Measurements from ENCODE around the gene WNT8A.

Gene WNT8A

DNA sequence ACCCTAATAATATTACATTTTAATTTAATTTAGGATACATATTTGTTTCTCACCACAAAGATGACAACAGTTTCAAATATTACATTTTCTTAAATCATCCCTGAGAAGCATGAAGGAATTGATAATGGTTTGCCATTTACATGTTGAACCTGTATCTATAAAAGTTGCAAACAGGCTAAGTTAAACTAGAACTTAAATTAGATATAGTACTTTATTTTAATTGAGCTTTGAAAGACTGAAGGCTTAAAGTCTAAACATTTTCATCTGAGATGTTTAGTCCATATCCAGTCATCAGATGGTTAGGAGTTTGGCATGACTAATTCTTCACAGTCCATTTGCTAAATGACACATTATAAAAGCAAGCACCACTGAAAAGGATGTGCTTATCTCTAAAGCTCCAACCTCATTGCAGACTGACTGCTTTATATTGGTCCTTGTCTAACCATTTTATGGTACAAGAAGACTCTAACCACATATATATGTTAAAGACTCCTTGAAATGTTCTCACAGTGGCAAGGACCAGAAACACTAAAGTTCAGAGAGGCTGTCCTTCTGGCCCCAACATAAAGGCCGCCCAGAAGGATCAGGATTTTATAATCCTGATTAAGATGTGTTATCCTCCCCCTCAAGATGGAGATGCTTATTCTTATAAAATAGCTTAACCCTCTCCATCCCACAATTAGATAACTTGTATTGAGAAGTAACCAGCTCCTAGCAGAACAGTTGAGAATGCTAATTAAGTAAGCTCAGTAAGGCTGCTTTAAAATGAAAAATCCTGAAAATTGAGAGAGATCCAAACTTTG is 25.8 kb downstream of the WNT8A start:
- TF ChIP-seq, protein P1, sequence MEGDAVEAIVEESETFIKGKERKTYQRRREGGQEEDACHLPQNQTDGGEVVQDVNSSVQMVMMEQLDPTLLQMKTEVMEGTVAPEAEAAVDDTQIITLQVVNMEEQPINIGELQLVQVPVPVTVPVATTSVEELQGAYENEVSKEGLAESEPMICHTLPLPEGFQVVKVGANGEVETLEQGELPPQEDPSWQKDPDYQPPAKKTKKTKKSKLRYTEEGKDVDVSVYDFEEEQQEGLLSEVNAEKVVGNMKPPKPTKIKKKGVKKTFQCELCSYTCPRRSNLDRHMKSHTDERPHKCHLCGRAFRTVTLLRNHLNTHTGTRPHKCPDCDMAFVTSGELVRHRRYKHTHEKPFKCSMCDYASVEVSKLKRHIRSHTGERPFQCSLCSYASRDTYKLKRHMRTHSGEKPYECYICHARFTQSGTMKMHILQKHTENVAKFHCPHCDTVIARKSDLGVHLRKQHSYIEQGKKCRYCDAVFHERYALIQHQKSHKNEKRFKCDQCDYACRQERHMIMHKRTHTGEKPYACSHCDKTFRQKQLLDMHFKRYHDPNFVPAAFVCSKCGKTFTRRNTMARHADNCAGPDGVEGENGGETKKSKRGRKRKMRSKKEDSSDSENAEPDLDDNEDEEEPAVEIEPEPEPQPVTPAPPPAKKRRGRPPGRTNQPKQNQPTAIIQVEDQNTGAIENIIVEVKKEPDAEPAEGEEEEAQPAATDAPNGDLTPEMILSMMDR (conservative IDR thresholded peaks at IDR 0.05): no peak
- TF ChIP-seq ZFX (IDR thresholded peaks at IDR 0.05): no peak
- no peak overlapping the region for H3K27ac ChIP-seq

DNA sequence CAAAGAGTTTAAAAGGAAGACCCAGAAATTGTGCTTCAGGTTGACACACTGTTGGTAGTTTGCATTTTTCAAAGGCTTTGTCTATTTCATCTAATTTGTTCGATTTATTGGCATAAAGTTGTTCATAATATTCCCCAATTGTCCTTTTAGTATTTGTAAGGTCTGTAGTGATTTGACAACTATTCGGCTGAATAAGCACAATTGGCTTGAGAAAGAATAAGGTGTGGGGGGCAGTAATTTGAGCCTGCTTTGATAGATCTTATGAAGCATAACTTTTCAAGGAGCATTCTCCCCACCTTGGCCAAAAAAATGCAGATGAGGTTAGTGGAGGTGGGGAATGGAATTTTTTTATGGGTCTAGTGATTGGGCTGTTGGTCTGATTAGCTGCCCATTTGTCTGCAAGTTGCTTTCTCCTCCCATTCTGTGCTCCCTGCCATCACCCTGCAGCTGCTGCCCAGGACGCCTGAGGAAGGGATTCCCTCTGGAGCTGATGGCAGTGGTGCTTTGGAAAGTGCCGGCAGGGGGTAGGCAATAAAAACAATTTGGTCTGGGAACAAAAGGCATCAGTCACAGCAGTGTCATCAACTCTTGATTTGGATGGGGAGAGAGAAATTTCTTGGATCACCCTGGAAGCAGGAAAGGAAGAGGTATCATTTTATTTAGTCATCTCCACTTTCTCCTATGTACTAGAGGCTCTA is 26.6 kb downstream of the WNT8A start:
- TF ChIP-seq ZFX (IDR thresholded peaks at IDR 0.05): no peak
- TF ChIP-seq, protein P1 (conservative IDR thresholded peaks at IDR 0.05): no peak
- H3K27ac ChIP-seq: no peak overlapping the region

DNA sequence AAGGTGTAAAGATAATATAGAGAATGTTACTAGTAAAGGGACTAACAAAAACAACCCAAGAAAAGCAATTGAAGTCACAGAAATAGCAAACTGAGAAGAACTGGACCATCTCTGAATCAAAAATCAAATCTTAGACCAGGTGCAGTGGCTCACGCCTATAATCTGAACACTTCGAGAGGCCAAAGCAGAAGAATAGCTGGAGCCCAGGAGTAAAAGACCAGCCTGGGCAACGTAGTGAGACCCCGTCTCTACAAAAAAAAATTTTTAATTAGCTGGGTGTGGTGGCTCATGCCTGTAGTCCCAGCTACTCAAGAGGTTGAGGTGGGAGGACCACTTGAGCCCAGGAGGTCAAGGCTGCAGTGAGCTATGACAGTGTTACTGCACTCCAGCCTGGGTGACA is 27.3 kb downstream of the WNT8A start:
- H3K27ac ChIP-seq: no peak overlapping the region
- TF ChIP-seq, protein P1 (conservative IDR thresholded peaks at IDR 0.05): no peak
- no peak for TF ChIP-seq ZFX (IDR thresholded peaks at IDR 0.05)

DNA sequence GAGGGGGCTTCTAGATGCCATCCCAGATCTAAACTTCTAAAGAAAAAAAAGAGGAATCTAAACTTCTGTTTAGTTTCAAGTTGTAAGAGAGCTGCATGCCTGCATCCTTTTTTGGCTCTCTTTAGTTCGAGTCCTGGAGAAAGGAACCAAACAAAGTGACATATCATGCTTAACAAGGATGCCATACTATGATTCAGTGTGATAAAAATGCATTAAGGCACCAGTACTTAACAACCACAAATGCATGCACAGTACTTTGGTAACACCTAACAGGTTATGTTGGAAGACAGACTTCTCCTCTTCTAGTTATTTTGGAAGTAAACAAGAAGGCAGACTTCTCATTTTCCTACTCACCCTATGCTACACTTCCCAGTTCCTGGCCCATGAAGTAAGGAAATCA is 28.1 kb downstream of the WNT8A start:
- TF ChIP-seq, protein P1 (conservative IDR thresholded peaks at IDR 0.05): no peak
- TF ChIP-seq ZFX (IDR thresholded peaks at IDR 0.05): no peak
- no peak overlapping the region for H3K27ac ChIP-seq

DNA sequence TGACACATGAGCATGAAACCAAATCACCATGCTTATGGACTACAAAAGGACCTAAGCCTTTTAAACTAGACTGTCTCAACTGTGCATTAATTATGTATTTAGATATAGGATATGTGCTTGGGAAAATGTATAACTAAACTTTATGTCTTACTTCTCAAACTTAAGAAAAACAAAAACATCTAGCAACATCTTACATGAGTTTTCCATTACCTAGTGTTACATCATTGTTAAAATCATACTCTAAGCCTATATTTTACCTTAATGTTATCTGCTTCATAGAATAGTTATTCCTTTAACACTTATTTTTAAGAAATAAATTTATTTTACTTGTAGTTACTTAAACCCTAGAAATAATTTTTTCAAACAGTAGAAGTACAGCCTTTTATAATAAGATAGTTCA is 31.4 kb downstream of the WNT8A start:
- TF ChIP-seq, protein P1 (conservative IDR thresholded peaks at IDR 0.05): no peak
- TF ChIP-seq ZFX (IDR thresholded peaks at IDR 0.05): no peak
- H3K27ac ChIP-seq: no peak overlapping the region

DNA sequence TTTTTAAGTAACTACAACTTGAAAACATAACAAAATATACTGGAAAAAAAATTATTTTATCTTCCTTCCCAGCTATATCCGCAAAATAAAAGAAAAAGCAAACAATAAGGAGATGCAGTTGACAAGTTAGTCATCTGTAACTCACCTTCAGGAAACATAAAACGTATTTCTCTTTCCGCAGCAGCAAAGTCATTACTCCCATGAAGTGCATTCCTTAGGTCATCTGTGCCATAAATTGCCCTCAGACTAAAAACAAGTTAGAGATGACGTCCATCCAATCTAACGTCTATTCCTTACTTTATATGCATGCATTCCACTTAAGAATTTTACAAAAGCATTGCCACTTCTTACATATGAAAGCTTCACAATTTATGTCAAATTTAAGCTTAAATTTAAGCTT is 44.5 kb downstream of the WNT8A start:
- TF ChIP-seq, protein P1 (conservative IDR thresholded peaks at IDR 0.05): no peak
- no peak for TF ChIP-seq ZFX (IDR thresholded peaks at IDR 0.05)
- H3K27ac ChIP-seq: no peak overlapping the region

DNA sequence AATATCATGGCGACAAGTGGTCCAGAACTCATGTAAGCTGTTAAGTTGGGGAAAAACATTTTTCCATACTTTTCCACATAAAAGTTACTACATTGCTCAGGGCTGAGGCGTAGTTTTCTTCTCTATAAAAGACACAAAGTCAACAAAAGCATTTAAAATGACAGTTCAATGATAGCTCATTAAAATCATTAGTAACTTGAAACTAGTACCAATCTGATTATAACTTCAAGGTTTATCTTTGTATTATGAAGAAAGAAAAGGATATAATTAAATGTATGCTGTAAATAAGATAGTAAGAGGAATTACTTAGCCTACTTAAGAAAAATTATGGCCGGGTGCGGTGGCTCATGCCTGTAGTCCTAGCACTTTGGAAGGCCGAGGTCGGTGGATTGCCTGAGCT is 45.5 kb downstream of the WNT8A start:
- no peak for TF ChIP-seq ZFX (IDR thresholded peaks at IDR 0.05)
- TF ChIP-seq, protein P1 (conservative IDR thresholded peaks at IDR 0.05): no peak
- no peak overlapping the region for H3K27ac ChIP-seq
